ENCODE measurements around the gene P2RX2.

Gene P2RX2

DNA sequence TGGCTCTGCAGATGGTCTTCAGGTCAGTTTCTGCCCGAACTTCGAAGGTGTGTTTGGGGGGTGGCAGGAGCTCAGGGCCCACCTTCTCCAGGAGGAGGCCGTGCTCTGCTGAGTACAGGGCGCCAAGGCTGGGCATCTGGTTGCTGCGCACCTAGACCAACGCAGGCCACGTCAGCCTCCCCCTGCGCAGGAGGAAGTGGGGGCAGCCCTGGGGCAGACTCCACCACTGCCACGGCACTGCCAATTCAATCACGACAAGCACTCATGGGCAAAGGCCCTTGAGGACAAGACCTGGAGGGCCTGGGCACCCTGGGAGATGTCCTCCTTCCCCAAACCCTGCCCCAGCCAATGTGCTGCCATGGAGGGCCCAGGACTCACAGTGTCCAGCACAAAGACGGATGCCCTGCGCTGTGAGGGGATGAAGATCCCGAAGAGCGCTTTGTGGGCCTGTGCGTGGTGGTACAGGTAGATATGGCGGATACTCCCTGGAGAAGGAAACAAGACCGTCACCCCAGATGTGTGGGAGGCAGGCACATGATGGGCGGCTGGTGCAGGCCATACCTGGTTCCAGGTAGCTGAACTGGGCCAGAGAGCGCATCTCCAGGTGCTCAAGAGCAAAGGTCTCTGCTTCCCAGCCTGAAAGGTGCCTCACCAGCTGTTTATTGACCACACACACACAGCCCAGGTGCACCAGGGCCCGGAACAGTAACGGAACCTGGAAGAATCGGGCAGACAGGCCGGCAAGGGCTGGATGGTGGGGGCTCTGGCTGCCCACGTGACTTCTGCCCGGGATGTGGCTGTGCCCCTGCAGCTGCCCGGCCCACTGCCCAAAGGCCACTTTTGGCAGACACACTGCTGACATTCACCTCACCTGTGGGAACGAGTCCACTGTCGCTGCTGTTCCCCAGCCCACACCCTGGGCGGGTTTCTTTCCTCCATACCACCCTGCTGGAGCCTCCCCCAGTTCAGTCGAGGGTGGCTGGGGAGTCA, 24.6 kb downstream of the P2RX2 start:
- no peak overlapping the region for H3K27ac ChIP-seq (ENCODE audit: low read depth, low read length)
- no peak overlapping the region for H3K4me3 ChIP-seq (ENCODE audit: low read length)
- H3K9me3 ChIP-seq (ENCODE audit: insufficient read depth, low read depth, low read length), result no peaks in the 10 kb centered on the region
- no peak overlapping the region for H3K9ac ChIP-seq (ENCODE audit: low read depth, low read length)
- WGBS, result 97% methylated on average over 30 of the region's 30 CpGs
- H3K36me3 ChIP-seq (ENCODE audit: insufficient read depth, low read length), result peaks cover 88% of the 10 kb centered on the region
- no peaks in the 10 kb centered on the region for H3K4me1 ChIP-seq (ENCODE audit: insufficient read depth, low read length)
- no peaks in the 10 kb centered on the region for H3K27me3 ChIP-seq (ENCODE audit: insufficient read depth, low read length)

- Histone ChIP-seq H3K27me3 (ENCODE audit: insufficient read depth, low read length) (no peaks in the 10 kb centered on the region), H3K4me3 (ENCODE audit: low read length) (no peak overlapping the region), H3K9ac (ENCODE audit: low read depth, low read length) (no peak overlapping the region), H3K36me3 (ENCODE audit: insufficient read depth, low read length) (peaks cover 92% of the 10 kb centered on the region), H3K4me1 (ENCODE audit: insufficient read depth, low read length) (no peaks in the 10 kb centered on the region), H3K9me3 (ENCODE audit: insufficient read depth, low read depth, low read length) (no peaks in the 10 kb centered on the region), H3K27ac (ENCODE audit: low read depth, low read length) (no peak overlapping the region)
- 98% methylated on average over 7 of the region's 7 CpGs for WGBS
Observed at GRCh38 chr12:132646850-132647249, 28.3 kb downstream of the P2RX2 start.

GRCh38 chr12:132647858-132648257, 29.3 kb downstream of the P2RX2 start:
- H3K4me3 ChIP-seq (ENCODE audit: low read length), result no peak overlapping the region
- H3K9ac ChIP-seq (ENCODE audit: low read depth, low read length), result no peak overlapping the region
- WGBS, result 97% methylated on average over 10 of the region's 10 CpGs
- no peaks in the 10 kb centered on the region for H3K4me1 ChIP-seq (ENCODE audit: insufficient read depth, low read length)
- no peaks in the 10 kb centered on the region for H3K27me3 ChIP-seq (ENCODE audit: insufficient read depth, low read length)
- H3K9me3 ChIP-seq (ENCODE audit: insufficient read depth, low read depth, low read length), result no peaks in the 10 kb centered on the region
- no peak overlapping the region for H3K27ac ChIP-seq (ENCODE audit: low read depth, low read length)
- peaks cover 92% of the 10 kb centered on the region for H3K36me3 ChIP-seq (ENCODE audit: insufficient read depth, low read length)

- Histone ChIP-seq H3K9ac (ENCODE audit: low read depth, low read length) (no peak overlapping the region), H3K27ac (ENCODE audit: low read depth, low read length) (no peak overlapping the region), H3K4me3 (ENCODE audit: low read length) (no peak overlapping the region), H3K9me3 (ENCODE audit: insufficient read depth, low read depth, low read length) (no peaks in the 10 kb centered on the region), H3K36me3 (ENCODE audit: insufficient read depth, low read length) (peaks cover 92% of the 10 kb centered on the region), H3K27me3 (ENCODE audit: insufficient read depth, low read length) (no peaks in the 10 kb centered on the region), H3K4me1 (ENCODE audit: insufficient read depth, low read length) (no peaks in the 10 kb centered on the region)
- WGBS, result 95% methylated on average over 24 of the region's 24 CpGs
Observed at GRCh38 chr12:132648616-132649225, 30.1 kb downstream of the P2RX2 start.

DNA sequence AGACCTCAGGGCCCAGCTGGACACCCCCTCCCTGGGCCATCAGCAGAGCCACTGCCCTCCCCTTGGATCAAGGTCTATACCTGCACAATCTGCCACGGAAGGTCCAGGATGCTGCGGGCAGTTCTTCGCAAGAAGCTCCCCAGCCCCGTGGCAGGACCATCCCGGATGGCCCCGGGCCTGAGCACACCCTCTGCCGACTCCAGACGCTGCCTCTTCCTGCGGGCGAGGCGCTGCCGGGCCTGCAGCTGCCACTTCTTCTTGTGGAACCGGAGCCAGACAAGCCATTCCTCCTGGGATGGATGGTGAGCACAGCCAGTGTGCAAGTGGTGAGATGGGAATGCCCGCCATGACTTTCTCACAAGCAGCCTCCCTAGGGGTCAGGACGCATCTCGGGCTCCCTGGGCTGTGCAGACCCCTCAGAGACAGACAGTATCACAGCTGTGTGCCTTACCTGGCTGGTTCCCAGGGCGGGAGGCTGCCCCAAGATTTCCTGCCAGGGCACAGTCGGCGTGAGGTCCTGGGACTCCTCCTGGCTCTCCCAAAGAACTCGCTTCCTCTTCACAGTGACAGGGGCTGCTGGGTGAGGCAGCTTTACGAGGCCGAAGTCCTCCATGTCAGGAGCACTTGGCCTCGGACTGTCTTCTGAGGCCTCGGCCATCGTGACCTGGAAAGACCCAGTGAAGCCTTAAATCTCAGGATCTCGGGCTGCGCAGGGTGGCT, 30.8 kb downstream of the P2RX2 start:
- no peaks in the 10 kb centered on the region for H3K27me3 ChIP-seq (ENCODE audit: insufficient read depth, low read length)
- H3K9ac ChIP-seq (ENCODE audit: low read depth, low read length), result no peak overlapping the region
- peaks cover 92% of the 10 kb centered on the region for H3K36me3 ChIP-seq (ENCODE audit: insufficient read depth, low read length)
- H3K27ac ChIP-seq (ENCODE audit: low read depth, low read length), result no peak overlapping the region
- H3K9me3 ChIP-seq (ENCODE audit: insufficient read depth, low read depth, low read length), result no peaks in the 10 kb centered on the region
- H3K4me3 ChIP-seq (ENCODE audit: low read length), result no peak overlapping the region
- 95% methylated on average over 27 of the region's 27 CpGs for whole genome bisulfite sequencing
- H3K4me1 ChIP-seq (ENCODE audit: insufficient read depth, low read length), result no peaks in the 10 kb centered on the region

DNA sequence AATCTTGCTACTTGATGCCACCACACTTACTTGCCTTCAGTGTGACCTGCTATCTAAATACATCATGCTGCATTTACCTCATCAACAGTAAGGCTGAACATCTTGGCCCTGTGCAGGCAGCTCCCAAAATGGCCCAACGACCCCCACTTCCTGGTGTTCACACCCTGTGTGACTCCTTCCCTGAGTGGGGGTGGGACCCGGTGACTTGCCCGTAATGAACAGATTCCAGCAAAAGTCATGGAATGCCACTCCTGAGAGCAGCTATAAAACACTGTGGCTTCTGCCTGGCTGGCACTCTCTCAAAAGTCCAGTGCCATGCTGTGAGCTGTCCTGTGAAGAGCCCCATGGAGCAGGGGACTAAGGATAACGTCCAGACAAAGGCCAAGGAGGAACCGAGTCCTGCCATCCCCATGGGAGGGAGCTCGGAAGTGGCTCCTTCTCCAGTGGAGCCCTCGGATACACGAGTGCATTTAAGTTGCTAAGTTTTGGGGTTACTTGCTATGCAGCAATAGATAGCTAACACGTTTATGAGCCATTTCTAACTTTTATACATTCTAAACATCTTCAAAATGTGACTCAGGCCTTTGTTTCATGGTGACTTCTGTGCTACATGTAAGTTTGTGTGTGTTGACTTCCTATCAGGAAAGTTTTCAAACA, 33.0 kb downstream of the P2RX2 start:
- H3K36me3 ChIP-seq (ENCODE audit: insufficient read depth, low read length), result peaks cover 99% of the 10 kb centered on the region
- H3K27me3 ChIP-seq (ENCODE audit: insufficient read depth, low read length), result no peaks in the 10 kb centered on the region
- 89% methylated on average over 9 of the region's 9 CpGs for WGBS
- no peak overlapping the region for H3K9ac ChIP-seq (ENCODE audit: low read depth, low read length)
- no peak overlapping the region for H3K27ac ChIP-seq (ENCODE audit: low read depth, low read length)
- H3K4me1 ChIP-seq (ENCODE audit: insufficient read depth, low read length), result no peaks in the 10 kb centered on the region
- H3K9me3 ChIP-seq (ENCODE audit: insufficient read depth, low read depth, low read length), result no peaks in the 10 kb centered on the region
- H3K4me3 ChIP-seq (ENCODE audit: low read length), result no peak overlapping the region

GRCh38 chr12:132653567-132654290, 35.2 kb downstream of the P2RX2 start:
- no peaks in the 10 kb centered on the region for H3K27me3 ChIP-seq (ENCODE audit: insufficient read depth, low read length)
- no peaks in the 10 kb centered on the region for H3K9me3 ChIP-seq (ENCODE audit: insufficient read depth, low read depth, low read length)
- no peaks in the 10 kb centered on the region for H3K4me1 ChIP-seq (ENCODE audit: insufficient read depth, low read length)
- no peak overlapping the region for H3K9ac ChIP-seq (ENCODE audit: low read depth, low read length)
- H3K27ac ChIP-seq (ENCODE audit: low read depth, low read length), result no peak overlapping the region
- no peak overlapping the region for H3K4me3 ChIP-seq (ENCODE audit: low read length)
- WGBS, result 95% methylated on average over 7 of the region's 7 CpGs
- H3K36me3 ChIP-seq (ENCODE audit: insufficient read depth, low read length), result peaks cover 99% of the 10 kb centered on the region

DNA sequence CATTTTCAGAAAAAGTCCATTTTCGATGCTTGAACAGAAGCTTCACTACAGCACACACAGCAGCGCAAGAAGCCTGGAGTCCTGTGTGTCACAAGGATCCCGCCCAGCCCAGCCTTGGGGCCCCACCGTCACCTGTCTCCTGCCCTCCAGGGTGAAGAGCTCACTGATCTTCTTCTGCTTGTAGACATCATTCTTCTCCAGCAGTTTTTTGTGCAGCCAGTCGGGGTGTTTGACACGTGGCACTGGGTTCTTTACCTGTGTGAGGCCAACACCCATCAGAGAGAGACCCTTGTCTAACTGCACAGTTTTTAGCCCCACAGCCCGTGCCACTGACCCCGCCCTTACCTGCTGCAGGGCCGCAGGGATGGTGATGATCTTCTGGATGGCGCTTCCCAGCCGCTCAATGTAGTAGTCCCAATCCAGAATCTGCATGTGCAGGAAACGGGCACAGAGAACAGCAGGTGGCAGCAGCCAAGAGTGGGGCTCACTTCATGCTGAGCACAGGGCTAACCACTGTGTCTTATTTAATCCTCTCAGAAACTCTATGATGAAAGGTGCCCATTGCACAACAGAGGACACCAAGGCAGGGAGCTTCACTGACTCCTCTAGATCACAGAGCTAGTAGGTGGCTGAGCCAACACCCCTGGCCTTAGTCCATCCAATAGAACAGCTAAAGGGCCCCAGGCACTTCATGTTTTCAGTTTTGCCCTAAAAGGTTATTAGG, 38.6 kb downstream of the P2RX2 start:
- no peak overlapping the region for H3K27ac ChIP-seq (ENCODE audit: low read depth, low read length)
- no peak overlapping the region for H3K4me3 ChIP-seq (ENCODE audit: low read length)
- no peaks in the 10 kb centered on the region for H3K4me1 ChIP-seq (ENCODE audit: insufficient read depth, low read length)
- peaks cover 100% of the 10 kb centered on the region for H3K36me3 ChIP-seq (ENCODE audit: insufficient read depth, low read length)
- H3K9ac ChIP-seq (ENCODE audit: low read depth, low read length), result no peak overlapping the region
- H3K27me3 ChIP-seq (ENCODE audit: insufficient read depth, low read length), result no peaks in the 10 kb centered on the region
- 93% methylated on average over 12 of the region's 12 CpGs for WGBS
- H3K9me3 ChIP-seq (ENCODE audit: insufficient read depth, low read depth, low read length), result no peaks in the 10 kb centered on the region

DNA sequence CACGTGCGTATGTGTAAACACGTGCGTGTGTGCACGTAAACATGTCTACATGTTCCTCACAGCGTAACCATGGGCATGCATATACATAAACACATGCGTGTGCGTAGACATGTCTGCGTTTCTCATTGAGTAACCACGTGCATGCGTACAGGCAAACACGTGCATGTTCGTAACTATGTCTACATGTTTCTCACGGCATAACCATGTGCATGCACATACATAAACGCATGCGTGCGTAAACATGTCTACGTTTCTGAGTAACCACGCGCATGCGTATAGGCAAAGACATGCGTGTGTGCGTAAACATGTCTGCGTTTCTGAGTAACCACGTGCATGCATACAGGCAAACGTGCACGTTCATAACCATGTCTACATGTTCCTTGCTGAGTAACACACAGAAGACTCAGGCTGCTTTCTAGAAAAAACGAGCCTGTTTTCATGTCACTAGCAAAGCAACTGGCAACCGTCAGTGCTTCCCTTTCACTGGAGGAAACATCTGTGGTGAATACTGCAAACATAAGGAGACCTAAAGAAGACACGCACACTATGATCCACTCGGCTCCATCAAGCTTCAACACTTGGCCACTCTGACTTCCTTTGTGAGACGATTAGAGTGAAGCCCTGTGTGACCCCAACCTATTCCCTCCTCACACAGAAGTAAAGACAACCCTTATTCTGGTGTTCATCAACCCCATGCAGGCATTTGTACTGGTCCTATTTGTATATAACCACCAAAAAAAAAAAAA, 39.7 kb downstream of the P2RX2 start:
- H3K27me3 ChIP-seq (ENCODE audit: insufficient read depth, low read length), result no peaks in the 10 kb centered on the region
- WGBS, result 96% methylated on average over 32 of the region's 32 CpGs
- H3K9me3 ChIP-seq (ENCODE audit: insufficient read depth, low read depth, low read length), result no peaks in the 10 kb centered on the region
- no peak overlapping the region for H3K4me3 ChIP-seq (ENCODE audit: low read length)
- no peak overlapping the region for H3K27ac ChIP-seq (ENCODE audit: low read depth, low read length)
- no peak overlapping the region for H3K9ac ChIP-seq (ENCODE audit: low read depth, low read length)
- peaks cover 100% of the 10 kb centered on the region for H3K36me3 ChIP-seq (ENCODE audit: insufficient read depth, low read length)
- no peaks in the 10 kb centered on the region for H3K4me1 ChIP-seq (ENCODE audit: insufficient read depth, low read length)

All from HUES64 (cell line).